ENCODE results near the gene RPS2. TPM values are rescaled to one million over a fixed set of nuclear protein-coding genes. Genes with fewer than 3 reads are reported as not detected.

RPS2 gene
- total and polyA plus RNA-seq, 2 of the 8 experiments (the other 6 are each of a cell fraction or from before 2014, with no cell fraction given) = 4,042 to 16,783 TPM

DNA sequence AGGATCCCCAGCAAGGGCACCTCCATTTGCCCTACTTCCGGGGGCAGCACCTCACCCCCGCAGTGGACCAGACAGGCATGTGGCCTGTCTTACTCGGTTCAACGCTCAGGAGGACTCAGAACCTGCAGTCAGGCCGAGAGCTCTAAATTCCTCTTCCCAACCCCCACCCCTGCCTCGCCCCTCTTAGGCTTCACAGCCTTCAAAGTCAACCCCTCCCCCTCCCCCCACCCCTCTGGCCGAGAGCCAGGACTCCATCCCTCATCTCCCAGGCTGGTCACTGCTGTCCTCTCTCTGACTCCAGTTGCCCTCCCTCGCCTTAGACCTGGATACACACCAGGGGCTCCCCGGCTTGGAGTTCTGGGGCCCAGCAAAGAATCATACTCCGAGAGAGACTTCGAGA is 38.4 kb downstream of the RPS2 start (continued):
- no peak for TF ChIP-seq GABPA (IDR thresholded peaks at IDR 0.05; ENCODE audit: borderline replicate concordance, insufficient read depth, low read length)
- TF ChIP-seq POLR2AphosphoS5 (IDR thresholded peaks at IDR 0.05; ENCODE audit: low read depth, low read length) = no peak
- no peak for TF ChIP-seq RNF2 (IDR thresholded peaks at IDR 0.05; ENCODE audit: borderline replicate concordance, low read depth, low read length, missing control alignments, poor library complexity, severe bottlenecking)

Measured in H1 (cell line).